Activated T-helper 2 cell treated with anti-CD3 and anti-CD28 coated beads, Interferon-gamma antibody, Interleukin-2, Interleukin-4, amounts not matched to agents 10 μg/mL and 5 μg/mL and 100 μg/mL, durations not matched to agents 14 hours and 24 hours and 36 hours (primary cell): ENCODE results near the gene SLC27A1. TPM values are rescaled to one million over a fixed set of nuclear protein-coding genes. Genes with fewer than 3 reads are reported as not detected.
A peak's percentile ranks its signal among the peaks of the same experiment; 100 is the strongest.
"Not testable (repeated sequence)": the region's sequence is repeated elsewhere in the genome, so short reads cannot be mapped to it uniquely, and the experiment has no call there.

ENCODE experiments used
- DNase-seq: peaks from one replicate; pipeline ENCODE4 v3.0.0; 2021; ENCODE audit warnings: low spot score
- H3K27ac Mint-ChIP-seq: one replicate; pipeline ENCODE4 v1.8.0; 2021; ENCODE audit warnings: mixed read lengths
- H3K27me3 Mint-ChIP-seq: one replicate; pipeline ENCODE4 v1.8.0; 2021; ENCODE audit warnings: low read depth, mixed read lengths
- H3K36me3 Mint-ChIP-seq: one replicate; pipeline ENCODE4 v1.8.0; 2021; ENCODE audit warnings: low read depth, mixed read lengths
- H3K4me1 Mint-ChIP-seq: one replicate; pipeline ENCODE4 v1.8.0; 2021; ENCODE audit warnings: low read depth, mixed read lengths
- H3K4me3 Mint-ChIP-seq: one replicate; pipeline ENCODE4 v1.8.0; 2021; ENCODE audit warnings: low read depth, mild to moderate bottlenecking, moderate library complexity, mixed read lengths
- H3K9me3 Mint-ChIP-seq: one replicate; pipeline ENCODE4 v1.8.0; 2021; ENCODE audit warnings: mixed read lengths
- intact Hi-C: fragments of 100-400 bp; cut with micrococcal nuclease; formaldehyde crosslinking; loops from one replicate; pipeline ENCODE4 v1.15.1; 2023
- total RNA-seq: library from RNA; stranded (reverse); gene quantifications from 2 replicates; pipeline ENCODE4 v1.2.3, GENCODE V29; 2022

SLC27A1 gene
- total RNA-seq, 1 donor from 2014 or later = 3.1 TPM

GRCh38 chr19:17499025-17499424, 28.7 kb downstream of the SLC27A1 start:
- H3K4me3 Mint-ChIP-seq, H3K9me3 Mint-ChIP-seq, H3K36me3 Mint-ChIP-seq: not testable (repeated sequence)

GRCh38 chr19:17499648-17500446, 29.5 kb downstream of the SLC27A1 start:
- no peak overlapping the region for H3K4me3 Mint-ChIP-seq
- H3K9me3 Mint-ChIP-seq = no peaks in the 10 kb centered on the region
- no peak for DNase-seq
- peaks cover 17% of the 10 kb centered on the region for H3K4me1 Mint-ChIP-seq
- H3K27me3 Mint-ChIP-seq = no peaks in the 10 kb centered on the region
- no peak overlapping the region for H3K27ac Mint-ChIP-seq
- peaks cover 3% of the 10 kb centered on the region for H3K36me3 Mint-ChIP-seq
- intact Hi-C loops = loop anchor here (5.0 to 10.0 kb wide), 2 partner anchors 55 to 72 kb away; partner anchors contain the start of gene COLGALT1

More at GRCh38 chr19:17499025-17499424, 28.7 kb downstream of the SLC27A1 start:
- not testable (repeated sequence) for H3K27ac Mint-ChIP-seq, DNase-seq, H3K27me3 Mint-ChIP-seq
- peaks cover 17% of the 10 kb centered on the region for H3K4me1 Mint-ChIP-seq
- intact Hi-C loops = loop anchor here (5.0 to 10.0 kb wide), 2 partner anchors 56 to 73 kb away; partner anchors contain the start of gene COLGALT1

- H3K27ac Mint-ChIP-seq = no peak overlapping the region
These were observed 30.3 kb downstream of the SLC27A1 start for GRCh38 chr19:17500447-17501198.

GRCh38 chr19:17503240-17503639, 32.9 kb downstream of the SLC27A1 start:
- Mint-ChIP-seq H3K4me1 (peaks cover 16% of the 10 kb centered on the region), H3K27ac (no peak overlapping the region), H3K36me3 (peaks cover 11% of the 10 kb centered on the region), H3K27me3 (no peaks in the 10 kb centered on the region), H3K9me3 (no peaks in the 10 kb centered on the region), H3K4me3 (no peak overlapping the region)
- intact Hi-C loops = no loop called here
- DNase-seq = no peak

More at GRCh38 chr19:17500447-17501198, 30.3 kb downstream of the SLC27A1 start:
- no peak overlapping the region for H3K4me3 Mint-ChIP-seq
- DNase-seq = no peak
- H3K36me3 Mint-ChIP-seq = peaks cover 3% of the 10 kb centered on the region
- H3K4me1 Mint-ChIP-seq = peaks cover 16% of the 10 kb centered on the region
- H3K27me3 Mint-ChIP-seq = no peaks in the 10 kb centered on the region
- intact Hi-C loops = no loop called here
- H3K9me3 Mint-ChIP-seq = no peaks in the 10 kb centered on the region

- no peak for DNase-seq
- H3K4me1 Mint-ChIP-seq = peaks cover 15% of the 10 kb centered on the region
- no peak overlapping the region for H3K27ac Mint-ChIP-seq
- H3K36me3 Mint-ChIP-seq = peaks cover 16% of the 10 kb centered on the region
- no peaks in the 10 kb centered on the region for H3K27me3 Mint-ChIP-seq
- no peak overlapping the region for H3K4me3 Mint-ChIP-seq
- intact Hi-C loops = no loop called here
- H3K9me3 Mint-ChIP-seq = no peaks in the 10 kb centered on the region
These were observed 33.7 kb downstream of the SLC27A1 start for GRCh38 chr19:17504030-17504429.

- Mint-ChIP-seq H3K36me3 (peaks cover 16% of the 10 kb centered on the region), H3K27me3 (no peaks in the 10 kb centered on the region), H3K4me1 (peaks cover 15% of the 10 kb centered on the region), H3K4me3 (no peak overlapping the region), H3K9me3 (no peaks in the 10 kb centered on the region), H3K27ac (no peak overlapping the region)
- DNase-seq = no peak
- intact Hi-C loops = no loop called here
These were observed 34.1 kb downstream of the SLC27A1 start for GRCh38 chr19:17504456-17504855.

- no peak for DNase-seq
- peaks cover 23% of the 10 kb centered on the region for H3K36me3 Mint-ChIP-seq
- H3K4me3 Mint-ChIP-seq = no peak overlapping the region
- peaks cover 12% of the 10 kb centered on the region for H3K4me1 Mint-ChIP-seq
- no peaks in the 10 kb centered on the region for H3K27me3 Mint-ChIP-seq
- no peak overlapping the region for H3K27ac Mint-ChIP-seq
- intact Hi-C loops = no loop called here
- H3K9me3 Mint-ChIP-seq = no peaks in the 10 kb centered on the region
These were observed 34.9 kb downstream of the SLC27A1 start for GRCh38 chr19:17505223-17505622.

- Mint-ChIP-seq H3K36me3 (peaks cover 32% of the 10 kb centered on the region), H3K9me3 (no peaks in the 10 kb centered on the region), H3K27ac (no peak overlapping the region), H3K4me1 (peaks cover 19% of the 10 kb centered on the region), H3K4me3 (no peak overlapping the region), H3K27me3 (no peaks in the 10 kb centered on the region)
- intact Hi-C loops = no loop called here
- DNase-seq = no peak
These were observed 36.4 kb downstream of the SLC27A1 start for GRCh38 chr19:17506745-17507144.

GRCh38 chr19:17508558-17508933, 38.2 kb downstream of the SLC27A1 start:
- H3K4me1 Mint-ChIP-seq = peaks cover 23% of the 10 kb centered on the region

GRCh38 chr19:17510220-17510993, 40.1 kb downstream of the SLC27A1 start:
- peak overlapping the region; percentile 98 for H3K27ac Mint-ChIP-seq
- peak overlapping the region; percentile 100 for H3K4me3 Mint-ChIP-seq

More at GRCh38 chr19:17508558-17508933, 38.2 kb downstream of the SLC27A1 start:
- H3K36me3 Mint-ChIP-seq = peaks cover 37% of the 10 kb centered on the region
- H3K27me3 Mint-ChIP-seq, H3K4me3 Mint-ChIP-seq, intact Hi-C loops, DNase-seq, H3K27ac Mint-ChIP-seq, H3K9me3 Mint-ChIP-seq: not testable (repeated sequence)

GRCh38 chr19:17511724-17512573, 41.6 kb downstream of the SLC27A1 start:
- peak; percentile 80 for DNase-seq
- intact Hi-C loops = loop anchor here (1.0 kb wide), 2 partner anchors 27 to 43 kb away; partner anchors contain the start of gene COLGALT1
- no peaks in the 10 kb centered on the region for H3K27me3 Mint-ChIP-seq
- peaks cover 23% of the 10 kb centered on the region for H3K4me1 Mint-ChIP-seq
- H3K9me3 Mint-ChIP-seq = no peaks in the 10 kb centered on the region
- peak overlapping the region; percentile 74 for H3K27ac Mint-ChIP-seq
- peaks cover 56% of the 10 kb centered on the region for H3K36me3 Mint-ChIP-seq
- H3K4me3 Mint-ChIP-seq = peak overlapping the region; percentile 100

More at GRCh38 chr19:17510220-17510993, 40.1 kb downstream of the SLC27A1 start:
- Mint-ChIP-seq H3K9me3 (no peaks in the 10 kb centered on the region), H3K4me1 (peaks cover 23% of the 10 kb centered on the region), H3K36me3 (peaks cover 42% of the 10 kb centered on the region), H3K27me3 (no peaks in the 10 kb centered on the region)
- DNase-seq = no peak
- intact Hi-C loops = no loop called here
